HG02840 (cell line): ENCODE measurements around the gene COL23A1.

Experiments
- ATAC-seq: cut with Tn5 transposase; IDR thresholded peaks from one replicate; pipeline ENCODE4 v1.9.1; 2021; ENCODE audit warnings: mild to moderate bottlenecking, moderate library complexity, moderate number of reproducible peaks; ENCODE audit not compliant: unreplicated experiment, low FRiP score

COL23A1 gene

DNA sequence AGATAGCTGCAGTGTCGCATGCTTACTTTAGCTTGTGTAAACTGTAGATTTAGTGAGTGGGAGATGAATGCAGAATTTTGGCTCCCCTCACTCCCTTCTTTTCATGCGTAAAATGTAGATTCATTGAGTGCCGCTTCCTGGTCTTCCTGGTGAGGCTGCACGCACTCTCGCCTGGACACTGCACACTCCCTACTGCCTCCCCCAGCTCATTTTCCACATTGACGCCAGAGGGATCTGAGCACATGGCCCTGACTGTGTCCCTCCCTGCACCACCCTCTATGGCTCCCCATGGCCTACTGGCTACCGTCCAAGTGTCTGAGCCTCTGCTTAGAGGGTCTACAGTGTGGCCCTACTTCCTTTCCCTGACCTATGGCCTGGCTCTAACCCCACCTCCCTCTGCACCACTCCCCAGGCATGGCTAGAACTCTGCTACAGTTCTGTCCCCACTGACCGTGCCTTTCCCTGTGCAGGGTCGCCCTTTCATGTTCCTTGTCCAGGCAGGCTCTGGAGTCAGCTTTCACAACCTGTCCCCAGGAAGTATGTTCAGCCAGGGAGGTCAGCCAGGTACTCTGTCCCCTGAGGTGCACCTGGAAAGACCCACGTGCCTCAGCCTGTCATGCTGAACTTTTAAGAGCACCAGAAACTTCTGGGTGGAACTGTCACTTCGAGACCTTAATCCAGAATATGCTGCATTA, 160.6 kb downstream of the COL23A1 start:
- no peak for ATAC-seq

DNA sequence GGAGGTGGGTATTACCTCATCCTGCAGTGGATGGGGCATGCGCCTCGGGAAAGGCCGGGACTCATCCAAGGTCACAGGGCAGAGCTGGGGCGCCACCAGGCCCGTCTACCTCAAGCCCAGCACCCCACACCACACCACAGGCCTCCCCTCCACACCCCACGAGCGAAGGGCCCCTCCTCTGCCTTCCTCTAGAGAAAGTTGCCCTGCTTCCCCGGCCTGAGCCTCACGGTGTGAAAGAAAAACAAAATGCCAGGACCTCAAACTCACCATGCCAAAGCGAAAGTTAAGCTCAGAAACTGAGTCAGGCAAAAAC, 161.1 kb downstream of the COL23A1 start:
- no peak for ATAC-seq

DNA sequence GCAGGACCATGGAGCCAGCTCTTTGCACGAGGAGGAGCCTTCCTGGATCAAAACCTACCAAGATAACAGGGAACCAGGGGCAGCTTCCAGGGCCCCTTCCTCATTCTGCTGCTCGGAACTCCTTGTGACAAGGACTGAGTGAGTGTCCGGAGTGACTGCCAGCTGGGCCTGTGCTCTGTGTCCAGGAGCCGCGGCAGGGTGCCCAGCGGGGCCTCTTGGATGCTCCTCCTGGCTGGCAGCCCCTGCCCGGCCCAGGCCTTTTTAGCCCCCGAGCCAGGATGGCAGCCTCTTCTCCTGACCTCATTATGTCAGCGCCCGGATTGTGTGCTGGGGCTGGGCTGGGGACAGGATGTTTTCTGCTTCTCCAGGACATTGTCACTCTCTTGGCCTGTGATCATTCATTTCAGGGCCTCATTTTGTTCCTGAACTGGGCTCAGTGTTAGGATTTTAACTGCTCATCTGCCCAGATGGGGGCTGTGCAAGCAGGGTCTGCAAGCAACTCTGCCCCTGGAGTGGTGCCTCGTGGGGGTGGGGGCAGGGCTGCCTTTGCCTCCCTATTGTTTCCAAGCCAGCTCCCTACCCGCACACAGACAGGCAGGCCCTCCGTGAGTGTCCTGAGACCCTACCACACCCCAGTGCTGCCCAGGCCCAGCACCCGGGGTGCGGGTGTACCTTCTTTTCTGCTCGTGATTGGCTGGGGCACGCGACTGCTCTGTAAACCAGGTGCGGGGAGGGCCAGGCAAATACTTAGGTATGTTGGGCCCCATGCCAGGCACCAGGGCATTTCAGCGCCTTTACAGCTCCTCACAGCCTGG, 161.6 kb downstream of the COL23A1 start:
- ATAC-seq: no peak

- ATAC-seq: no peak
These were observed 162.5 kb downstream of the COL23A1 start for GRCh38 chr5:178427576-178428197.

GRCh38 chr5:178426326-178427130, 163.7 kb downstream of the COL23A1 start:
- no peak for ATAC-seq

DNA sequence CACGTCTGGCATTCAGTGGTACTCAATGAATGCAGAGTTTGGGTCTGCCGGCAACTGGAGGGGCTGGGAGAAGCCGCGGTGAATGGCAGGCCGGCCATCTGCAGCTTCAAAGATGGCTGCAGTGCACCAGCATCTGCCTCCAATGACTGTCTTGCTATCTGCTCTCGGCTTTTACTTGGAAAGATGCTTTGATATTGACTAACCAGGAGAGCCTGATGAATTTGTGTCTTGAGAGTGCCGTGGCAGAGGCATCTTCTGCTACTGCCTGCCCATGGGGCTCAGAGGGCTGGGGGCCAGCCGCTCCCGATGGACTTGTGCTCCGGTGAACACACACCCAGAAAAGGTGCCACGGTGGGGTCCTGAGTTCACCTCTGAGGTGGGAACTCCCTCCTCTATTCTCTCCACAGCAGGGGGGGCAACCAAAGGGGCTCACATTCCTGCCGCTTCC, 164.5 kb downstream of the COL23A1 start:
- ATAC-seq: no peak

GRCh38 chr5:178424810-178425177, 165.4 kb downstream of the COL23A1 start:
- ATAC-seq: no peak

GRCh38 chr5:178423901-178424809, 166.0 kb downstream of the COL23A1 start:
- no peak for ATAC-seq

GRCh38 chr5:178423431-178423830, 166.8 kb downstream of the COL23A1 start:
- ATAC-seq: no peak

DNA sequence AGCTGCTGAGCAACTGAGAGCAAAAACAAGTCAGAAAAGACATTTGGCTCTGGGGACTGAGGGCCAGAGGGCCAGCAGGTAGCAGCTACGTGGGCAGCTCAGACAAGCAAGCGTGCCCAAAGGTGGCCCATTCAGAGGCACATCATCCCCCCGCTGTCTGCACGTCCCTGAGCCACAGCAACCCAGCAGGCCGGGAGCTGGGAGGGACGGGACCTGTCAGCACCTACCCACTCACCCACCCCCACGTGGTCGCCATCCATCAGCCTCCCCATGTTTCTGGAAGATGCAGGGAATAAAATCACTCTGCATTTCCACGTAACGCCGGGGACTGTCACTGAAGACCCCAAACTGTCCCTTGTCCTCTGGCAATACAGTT, 167.8 kb downstream of the COL23A1 start:
- no peak for ATAC-seq

DNA sequence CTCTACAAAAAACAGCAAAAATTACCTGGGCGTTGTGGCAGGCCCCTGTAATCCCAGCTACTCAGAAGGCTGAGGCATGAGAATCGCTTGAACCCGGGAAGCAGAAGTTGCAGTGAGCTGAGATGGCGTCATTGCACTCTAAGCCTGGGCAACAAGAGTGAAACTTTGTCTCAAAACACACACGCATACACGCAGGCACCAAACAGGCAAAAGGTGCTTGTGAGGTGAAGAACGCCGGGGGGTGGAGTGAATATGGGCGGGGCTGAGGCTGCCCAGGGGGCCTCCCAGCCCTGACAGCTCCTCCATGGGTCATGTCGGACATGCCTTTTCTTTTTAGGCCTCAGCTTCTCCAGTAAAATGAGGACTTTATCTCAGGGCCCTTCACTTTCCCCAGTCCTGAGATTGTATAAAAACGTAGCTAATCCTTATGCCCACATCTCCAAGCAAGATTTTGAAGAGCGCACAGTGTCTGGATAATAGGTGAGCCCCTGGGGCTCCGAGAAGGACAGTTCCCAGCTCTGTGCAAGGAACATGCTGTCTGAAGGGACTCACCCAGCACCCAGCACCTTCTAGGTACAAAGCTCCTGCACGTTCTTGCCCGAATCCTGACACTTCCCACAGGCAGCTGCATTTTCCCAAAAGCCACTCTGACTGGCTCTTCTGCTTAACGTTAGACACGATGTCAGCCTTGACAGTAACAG, 168.3 kb downstream of the COL23A1 start:
- no peak for ATAC-seq

DNA sequence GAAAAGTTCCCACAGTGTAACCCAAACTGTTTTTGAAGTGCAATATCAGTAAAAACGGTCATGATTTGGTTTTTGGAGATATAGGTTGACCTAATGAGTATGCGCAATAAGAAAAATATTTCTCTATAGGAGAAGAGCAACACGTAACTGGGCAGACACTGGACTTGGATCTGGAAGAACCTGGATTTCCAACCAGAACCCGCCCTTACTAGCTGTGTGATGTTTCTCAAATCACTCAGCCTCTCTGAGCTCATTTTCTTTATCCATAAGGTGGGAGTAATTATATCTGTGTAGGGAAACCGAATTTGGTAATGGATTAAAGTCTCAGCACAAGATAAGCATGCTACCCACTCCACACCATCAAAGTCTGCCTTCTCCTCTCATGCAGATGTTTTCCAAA, 169.1 kb downstream of the COL23A1 start:
- no peak for ATAC-seq

- ATAC-seq: no peak
These were observed 169.8 kb downstream of the COL23A1 start for GRCh38 chr5:178420354-178420781.

- no peak for ATAC-seq
These were observed 170.5 kb downstream of the COL23A1 start for GRCh38 chr5:178419651-178420050.

DNA sequence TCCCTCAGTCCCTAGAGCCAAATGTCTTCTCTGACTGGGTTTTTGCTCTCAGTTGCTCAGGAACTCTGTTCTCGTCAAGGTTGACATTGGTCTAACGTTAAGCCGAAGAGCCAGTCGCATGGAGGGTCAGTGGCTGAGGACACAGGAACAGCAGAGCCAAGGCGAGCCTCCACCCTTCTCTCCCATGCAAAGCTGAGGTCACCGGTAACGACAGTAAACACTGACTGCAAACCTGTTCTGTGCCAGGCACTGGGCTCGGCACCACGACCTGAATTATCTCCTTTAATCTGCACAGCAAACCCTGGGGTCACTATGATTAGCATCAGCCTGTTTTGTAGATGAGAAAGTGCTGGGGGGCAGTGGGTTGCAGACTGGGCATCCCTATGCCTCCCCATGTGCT, 171.0 kb downstream of the COL23A1 start:
- ATAC-seq: no peak

GRCh38 chr5:178418471-178419010, 171.7 kb downstream of the COL23A1 start:
- no peak for ATAC-seq

GRCh38 chr5:178418031-178418430, 172.2 kb downstream of the COL23A1 start:
- ATAC-seq: no peak

DNA sequence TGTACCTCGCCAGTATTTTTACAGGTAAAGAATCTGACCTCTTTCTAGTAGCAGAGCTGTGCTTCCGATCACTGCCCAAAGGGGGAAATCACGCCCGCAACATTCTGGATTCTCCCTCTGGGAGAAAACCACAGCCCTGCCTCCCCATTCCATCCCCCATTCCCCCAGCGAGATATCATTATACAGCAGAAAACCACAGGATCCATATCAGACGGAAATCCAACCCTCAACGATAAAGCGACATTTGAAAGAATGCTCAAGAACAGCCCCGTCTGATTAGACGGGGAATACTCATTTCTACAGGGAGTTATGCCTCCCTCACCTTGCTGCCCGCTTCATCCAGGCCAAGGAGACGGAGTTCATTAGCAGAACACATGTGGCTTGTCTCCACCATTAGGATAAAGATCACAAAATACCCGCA, 172.8 kb downstream of the COL23A1 start:
- no peak for ATAC-seq

DNA sequence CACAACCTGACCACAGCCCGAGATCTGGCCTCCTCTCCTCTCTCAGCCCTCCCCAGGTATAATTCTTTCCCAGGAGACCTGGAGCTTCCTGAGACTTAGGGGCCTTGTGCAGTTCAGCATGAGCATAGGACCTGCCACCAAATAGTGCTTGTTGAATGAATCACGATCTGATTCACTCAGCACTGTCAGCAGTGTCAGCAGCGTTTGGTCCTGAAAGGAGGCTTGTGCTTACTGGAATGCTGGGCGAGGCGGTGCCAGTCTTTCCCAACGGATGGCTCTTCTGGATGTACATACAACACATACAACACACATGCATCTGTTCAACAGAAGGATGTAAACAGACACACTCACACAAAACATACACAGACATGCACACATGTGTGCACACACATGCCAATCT, 173.3 kb downstream of the COL23A1 start:
- ATAC-seq: no peak
